Endothelial cell of umbilical vein (primary cell): Measurements from ENCODE around the gene FBLIM1. TPM values are rescaled to one million over a fixed set of nuclear protein-coding genes. Genes with fewer than 3 reads are reported as not detected.

Experiments used
- BruUV-seq: library from RNA; stranded (reverse); fragments of 400-500 nt; replicated peaks from 2 replicates; lab custom pipeline; 2021; lab: Mats Ljungman, UMichigan
- CTCF ChIA-PET: fragments of 300-600, 350-600 bp; sonication (Branson Sonifier 250); formaldehyde crosslinking; loops from one replicate; lab custom pipeline; 2021; ENCODE audit warnings: antibody characterized with exemption, inconsistent platforms; lab: Charles Lee
- POLR2A ChIA-PET: fragments of 300-600, 350-600 bp; sonication (Branson Sonifier 250); formaldehyde crosslinking; loops from one replicate; lab custom pipeline; 2021; ENCODE audit warnings: antibody characterized with exemption, inconsistent platforms; lab: Charles Lee
- DNase-seq: peaks from one replicate; pipeline ENCODE4 v3.0.0-alpha.2; 2011; ENCODE audit warnings: low read depth, low spot score
- FAIRE-seq: peaks from 2 replicates; lab custom pipeline; 2011; peaks lifted over from hg19 to GRCh38; lab: Jason Lieb, UNC
- H2AFZ ChIP-seq: 2 replicates; pipeline ENCODE4 v1.6.0; 2012; ENCODE audit warnings: low read depth, low read length, control low read depth, inconsistent platforms
- H3K27ac ChIP-seq: 2 replicates; pipeline ENCODE4 v1.5.1; 2011; ENCODE audit warnings: low read depth, mild to moderate bottlenecking, control low read depth, low read length, moderate library complexity; ENCODE audit not compliant: insufficient read depth
- H3K27me3 ChIP-seq, 2 experiments: 2 replicates each; pipeline versions ENCODE4 v1.6.0 to v1.6.1; 2011; ENCODE audit warnings: low read length in 2 of 2, mixed read lengths in 1 of 2; ENCODE audit not compliant: control insufficient read depth in 2 of 2, insufficient read depth in 2 of 2
- H3K36me3 ChIP-seq, 2 experiments: 2 replicates in 1 of 2; 3 replicates in 1 of 2; pipeline ENCODE4 v1.5.1; 2011; ENCODE audit warnings: low read length in 2 of 2, mild to moderate bottlenecking in 1 of 2, moderate library complexity in 1 of 2; ENCODE audit not compliant: control insufficient read depth in 2 of 2, insufficient read depth in 2 of 2; ENCODE audit errors: extremely low read depth in 1 of 2
- H3K4me1 ChIP-seq: 3 replicates; pipeline ENCODE4 v1.5.1; 2011; ENCODE audit warnings: mild to moderate bottlenecking, low read length; ENCODE audit not compliant: control insufficient read depth, insufficient read depth; ENCODE audit errors: extremely low read depth
- H3K4me2 ChIP-seq: 2 replicates; pipeline ENCODE4 v1.6.1; 2011; ENCODE audit warnings: low read length, control low read depth, mixed read lengths; ENCODE audit not compliant: insufficient read depth
- H3K4me3 ChIP-seq, 3 experiments: fragments of 200-600 bp in 1 of 3; sonication (generic), shearing (Covaris generic) in 1 of 3; replicated peaks in 1 of 3; 2 replicates each; pipeline ENCODE4 v1.5.1; 2011 to 2016; ENCODE audit warnings: control low read depth in 3 of 3, low read length in 3 of 3, mild to moderate bottlenecking in 2 of 3, inconsistent platforms in 1 of 3, low read depth in 1 of 3, moderate library complexity in 1 of 3; ENCODE audit not compliant: insufficient read depth in 1 of 3
- H3K79me2 ChIP-seq: 2 replicates; pipeline ENCODE4 v1.6.0; 2012; ENCODE audit warnings: low read length, inconsistent platforms; ENCODE audit not compliant: control insufficient read depth, insufficient read depth
- H3K9ac ChIP-seq: replicated peaks from 2 replicates; pipeline ENCODE3; 2011; ENCODE audit warnings: low read length, control low read depth; ENCODE audit not compliant: insufficient read depth; ENCODE audit errors: extremely low read depth
- H3K9me1 ChIP-seq: replicated peaks from 3 replicates; pipeline ENCODE4 v1.6.0; 2011; ENCODE audit warnings: mild to moderate bottlenecking, low read length; ENCODE audit not compliant: control insufficient read depth, insufficient read depth; ENCODE audit errors: extremely low read depth
- H3K9me3 ChIP-seq: replicated peaks from 2 replicates; pipeline ENCODE4 v1.5.1; 2012; ENCODE audit warnings: low read length, inconsistent platforms; ENCODE audit not compliant: control insufficient read depth, insufficient read depth
- H4K20me1 ChIP-seq: replicated peaks from 2 replicates; pipeline ENCODE3; 2011; ENCODE audit warnings: mild to moderate bottlenecking, low read length; ENCODE audit not compliant: control insufficient read depth, insufficient read depth; ENCODE audit errors: extremely low read depth
- EZH2 ChIP-seq: IDR thresholded peaks from 2 replicates; pipeline ENCODE4 v1.6.1; 2012; ENCODE audit warnings: borderline replicate concordance, low read depth, mild to moderate bottlenecking, moderate library complexity, low read length, inconsistent platforms; ENCODE audit not compliant: severe bottlenecking
- FOS ChIP-seq: IDR thresholded peaks from 2 replicates; pipeline ENCODE4 v1.6.1; 2011; ENCODE audit warnings: mild to moderate bottlenecking, low read length, moderate library complexity, borderline replicate concordance; ENCODE audit not compliant: insufficient read depth
- GATA2 ChIP-seq: IDR thresholded peaks from 2 replicates; pipeline ENCODE4 v1.7.0; 2011; ENCODE audit warnings: low read depth, mild to moderate bottlenecking, moderate library complexity, mixed read lengths, low read length; ENCODE audit not compliant: insufficient read length, insufficient read depth
- JUN ChIP-seq: IDR thresholded peaks from 2 replicates; pipeline ENCODE4 v1.6.1; 2011; ENCODE audit warnings: borderline replicate concordance, low read depth; ENCODE audit not compliant: insufficient read length, insufficient read depth
- MYC ChIP-seq: IDR thresholded peaks from one replicate; pipeline ENCODE4 v1.6.1; 2011; ENCODE audit warnings: mild to moderate bottlenecking, low read depth, low read length
- POLR2A ChIP-seq: IDR thresholded peaks from 2 replicates; pipeline ENCODE4 v1.6.1; 2012; ENCODE audit warnings: low read depth, mild to moderate bottlenecking, control low read depth, low read length
- POLR2AphosphoS5 ChIP-seq: IDR thresholded peaks from 2 replicates; pipeline ENCODE4 v1.6.1; 2012; ENCODE audit warnings: low read depth, mild to moderate bottlenecking, control low read depth, low read length, moderate library complexity; ENCODE audit not compliant: insufficient read depth
- dilution Hi-C: fragments of 300-500 bp; cut with MboI; formaldehyde crosslinking; loops from one replicate; pipeline ENCODE4 v1.15.0; 2019; ENCODE audit warnings: low sequenced_read_pairs; ENCODE audit not compliant: extremely low pct_ligation_motif_present
- intact Hi-C: fragments of 100-400 bp; cut with micrococcal nuclease; formaldehyde crosslinking; loops from one replicate; pipeline ENCODE4 v1.10.0; 2022
- polyA plus RNA-seq, 4 experiments: library from polyadenylated mRNA; depleted of rRNA in 3 of 4; stranded (reverse) in 3 of 4; unstranded in 1 of 4; fragments of >200 nt; gene quantifications; 2 replicates each; pipeline versions ENCODE4 v1.2.1 to v1.2.3, GENCODE V29; 2011 to 2012; ENCODE audit warnings: missing spikeins in 1 of 4
- total RNA-seq: library from RNA; stranded (reverse); gene quantifications from 2 replicates; pipeline ENCODE4 v1.2.3, GENCODE V29; 2021
- TF ChIP-seq, protein P1 (sequence below): IDR thresholded peaks from 2 replicates; pipeline ENCODE4 v1.6.1; 2011; ENCODE audit not compliant: insufficient read depth, insufficient read length
- TF ChIP-seq, protein P2 (sequence below), 2 donors: IDR thresholded peaks; 1 replicate in 1 of 2; 2 replicates in 1 of 2; pipeline ENCODE4 v1.5.1; 2011; ENCODE audit warnings: low read length in 2 of 2, mild to moderate bottlenecking in 2 of 2, moderate library complexity in 2 of 2, control low read depth in 1 of 2, inconsistent platforms in 1 of 2, low read depth in 1 of 2; ENCODE audit not compliant: insufficient read depth in 1 of 2; ENCODE audit errors: extremely low read depth in 1 of 2

Gene FBLIM1
- total and polyA plus RNA-seq, 2 donors (not counting 3 experiments of a cell fraction or from before 2014, with no cell fraction given), result 363 to 414 TPM

GRCh38 chr1:15714406-15715136 is 44.0 kb upstream of the FBLIM1 start:
- Histone ChIP-seq H3K27ac (no peak overlapping the region), H3K9me3 (no peaks in the 10 kb centered on the region), H4K20me1 (peaks cover 2% of the 10 kb centered on the region), H3K9me1 (no peaks in the 10 kb centered on the region), H3K9ac (no peak overlapping the region), H3K4me3 (no peak overlapping the region), H3K79me2 (no peaks in the 10 kb centered on the region), H3K4me2 (no peak overlapping the region), H3K4me1 (no peaks in the 10 kb centered on the region), H2AFZ (no peak overlapping the region), H3K36me3 (peaks cover 6 to 21% of the 10 kb centered on the region in 2 experiments), H3K27me3 (no peaks in the 10 kb centered on the region)
- POLR2A ChIA-PET, result interaction anchor here (0.6 to 0.8 kb wide), 2 partner anchors 19 to 80 kb away, joined by 4 to 5 read pairs; no protein-coding TSS in a partner anchor
- no peak for FAIRE-seq
- BruUV-seq, result no TSS peak
- intact Hi-C loops, result no loop called here
- dilution Hi-C loops, result no loop called here
- no peak for DNase-seq
- TF ChIP-seq FOS, result no peak
- TF ChIP-seq JUN, result no peak
- no peak for TF ChIP-seq MYC
- TF ChIP-seq, protein P1, sequence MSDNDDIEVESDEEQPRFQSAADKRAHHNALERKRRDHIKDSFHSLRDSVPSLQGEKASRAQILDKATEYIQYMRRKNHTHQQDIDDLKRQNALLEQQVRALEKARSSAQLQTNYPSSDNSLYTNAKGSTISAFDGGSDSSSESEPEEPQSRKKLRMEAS, result no peak
- TF ChIP-seq EZH2, result no peak
- no peak for TF ChIP-seq POLR2AphosphoS5
- no peak for TF ChIP-seq POLR2A
- TF ChIP-seq, protein P2, sequence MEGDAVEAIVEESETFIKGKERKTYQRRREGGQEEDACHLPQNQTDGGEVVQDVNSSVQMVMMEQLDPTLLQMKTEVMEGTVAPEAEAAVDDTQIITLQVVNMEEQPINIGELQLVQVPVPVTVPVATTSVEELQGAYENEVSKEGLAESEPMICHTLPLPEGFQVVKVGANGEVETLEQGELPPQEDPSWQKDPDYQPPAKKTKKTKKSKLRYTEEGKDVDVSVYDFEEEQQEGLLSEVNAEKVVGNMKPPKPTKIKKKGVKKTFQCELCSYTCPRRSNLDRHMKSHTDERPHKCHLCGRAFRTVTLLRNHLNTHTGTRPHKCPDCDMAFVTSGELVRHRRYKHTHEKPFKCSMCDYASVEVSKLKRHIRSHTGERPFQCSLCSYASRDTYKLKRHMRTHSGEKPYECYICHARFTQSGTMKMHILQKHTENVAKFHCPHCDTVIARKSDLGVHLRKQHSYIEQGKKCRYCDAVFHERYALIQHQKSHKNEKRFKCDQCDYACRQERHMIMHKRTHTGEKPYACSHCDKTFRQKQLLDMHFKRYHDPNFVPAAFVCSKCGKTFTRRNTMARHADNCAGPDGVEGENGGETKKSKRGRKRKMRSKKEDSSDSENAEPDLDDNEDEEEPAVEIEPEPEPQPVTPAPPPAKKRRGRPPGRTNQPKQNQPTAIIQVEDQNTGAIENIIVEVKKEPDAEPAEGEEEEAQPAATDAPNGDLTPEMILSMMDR (IDR thresholded peaks at IDR 0.05; ENCODE audit: extremely low read depth in 1 of 2, insufficient read depth in 1 of 2, low read depth in 1 of 2, low read length in 2 of 2), result no peak
- no peak for TF ChIP-seq GATA2
- CTCF ChIA-PET, result interaction anchor here (0.6 to 1.0 kb wide), 3 partner anchors 8 to 16 kb away, joined by 3 read pairs; no protein-coding TSS in a partner anchor
